HepG2 (cell line): ENCODE results near the gene KIF24. TPM values are rescaled to one million over a fixed set of nuclear protein-coding genes. Genes with fewer than 3 reads are reported as not detected.

Experiments
- ATAC-seq: fragments of 200-7000 bp; cut with Tn5 transposase; 3 replicates; pipeline ENCODE4 v1.9.1; 2020; ENCODE audit warnings: mild to moderate bottlenecking, moderate library complexity
- BruUV-seq: library from RNA; stranded (reverse); fragments of 400-500 nt; replicated peaks from 2 replicates; lab custom pipeline; 2021; lab: Mats Ljungman, UMichigan
- CTCF ChIA-PET: fragments of 300-600 bp; formaldehyde crosslinking; extraction: SDS; loops from one replicate; lab custom pipeline; 2021; ENCODE audit warnings: low total read pairs, inconsistent platforms, low intra/inter-chr PET ratio; lab: Yijun Ruan, JAX
- POLR2A ChIA-PET: fragments of 350-600 bp; sonication (Branson Sonifier 250); formaldehyde crosslinking; loops from one replicate; lab custom pipeline; 2020; ENCODE audit warnings: antibody characterized with exemption, inconsistent platforms; lab: Yijun Ruan, JAX
- DNase-seq: peaks from one replicate; pipeline ENCODE4 v3.0.0-alpha.2; 2015; ENCODE audit warnings: low spot score
- FAIRE-seq: peaks from 3 replicates; lab custom pipeline; 2011; peaks lifted over from hg19 to GRCh38; lab: Jason Lieb, UNC
- H2AFZ ChIP-seq: one replicate; pipeline ENCODE4 v1.6.1; 2011; ENCODE audit warnings: low read length, inconsistent platforms
- H3K27ac ChIP-seq: fragments of 300-600 bp; 3 replicates; pipeline ENCODE4 v1.8.0; 2011; ENCODE audit warnings: mixed run types, mild to moderate bottlenecking, mixed read lengths, low read length, inconsistent platforms; ENCODE audit not compliant: insufficient read depth; ENCODE audit errors: extremely low read length
- H3K27me3 ChIP-seq, 2 experiments: fragments of 200-600 bp in 1 of 2; 2 replicates in 1 of 2; 3 replicates in 1 of 2; pipeline versions ENCODE4 v1.6.0 to v1.8.0; 2011; ENCODE audit warnings: low read length in 2 of 2, mild to moderate bottlenecking in 2 of 2, moderate library complexity in 2 of 2, inconsistent platforms in 1 of 2; ENCODE audit not compliant: insufficient read depth in 2 of 2, control insufficient read depth in 1 of 2
- H3K36me3 ChIP-seq, 2 experiments: fragments of 200-600 bp in 1 of 2; replicated peaks in 1 of 2; 2 replicates in 1 of 2; 3 replicates in 1 of 2; pipeline versions ENCODE4 v1.5.1 to v1.8.0; 2011; ENCODE audit warnings: low read length in 2 of 2, inconsistent platforms in 1 of 2; ENCODE audit not compliant: insufficient read depth in 2 of 2, control insufficient read depth in 1 of 2
- H3K4me1 ChIP-seq: 2 replicates; pipeline ENCODE4 v1.5.1; 2012; ENCODE audit warnings: low read length, inconsistent platforms; ENCODE audit not compliant: insufficient read depth
- H3K4me2 ChIP-seq: 2 replicates; pipeline ENCODE4 v1.6.0; 2011; ENCODE audit warnings: low read depth, low read length, inconsistent platforms
- H3K4me3 ChIP-seq, 3 experiments: fragments of 200-600 bp in 1 of 3; sonication (generic), shearing (Covaris generic) in 1 of 3; replicated peaks in 1 of 3; 2 replicates each; pipeline ENCODE4 v1.5.1; 2011 to 2016; ENCODE audit warnings: low read length in 3 of 3, inconsistent platforms in 2 of 3, low read depth in 2 of 3, mild to moderate bottlenecking in 2 of 3, control low read depth in 1 of 3, mixed read lengths in 1 of 3; ENCODE audit not compliant: insufficient read depth in 1 of 3
- H3K79me2 ChIP-seq: one replicate; pipeline ENCODE4 v1.6.1; 2011; ENCODE audit warnings: low read length, inconsistent platforms; ENCODE audit not compliant: insufficient read depth
- H3K9ac ChIP-seq: 2 replicates; pipeline ENCODE4 v1.6.0; 2011; ENCODE audit warnings: mild to moderate bottlenecking, low read depth, low read length, inconsistent platforms; ENCODE audit not compliant: insufficient read depth
- H3K9me3 ChIP-seq: 2 replicates; pipeline ENCODE4 v1.5.1; 2012; ENCODE audit warnings: mild to moderate bottlenecking, low read length
- H4K20me1 ChIP-seq: 2 replicates; pipeline ENCODE4 v1.6.0; 2011; ENCODE audit warnings: inconsistent platforms, mild to moderate bottlenecking, low read length, moderate library complexity; ENCODE audit not compliant: insufficient read depth
- ATRX ChIP-seq: sonication (generic); formaldehyde crosslinking; IDR thresholded peaks from 2 replicates; pipeline ENCODE4 v1.4.0; 2020; ENCODE audit warnings: missing genetic modification reagents, borderline replicate concordance
- BCL6 ChIP-seq: IDR thresholded peaks from 2 replicates; pipeline ENCODE4 v1.6.1; 2016; ENCODE audit warnings: missing genetic modification reagents, missing compliant biosample characterization
- EHMT2 ChIP-seq: fragments of 200-600 bp; sonication (generic); IDR thresholded peaks from 2 replicates; pipeline ENCODE4 v1.7.0; 2017; ENCODE audit warnings: antibody characterized with exemption, low read depth, low read length, borderline replicate concordance
- HCFC1 ChIP-seq: fragments of 150-350 bp; IDR thresholded peaks from 2 replicates; pipeline ENCODE4 v1.6.1; 2014; ENCODE audit warnings: low read depth, low read length
- KDM1A ChIP-seq: IDR thresholded peaks from 2 replicates; pipeline ENCODE4 v1.6.1; 2016; ENCODE audit warnings: missing compliant biosample characterization
- SMYD3 ChIP-seq: sonication (generic); formaldehyde crosslinking; IDR thresholded peaks from 2 replicates; pipeline ENCODE4 v1.8.1; 2023; ENCODE audit warnings: mild to moderate bottlenecking, missing genetic modification reagents
- YEATS4 ChIP-seq: sonication (generic); formaldehyde crosslinking; IDR thresholded peaks from 2 replicates; pipeline ENCODE4 v1.4.0; 2020; ENCODE audit warnings: missing genetic modification reagents, borderline replicate concordance
- ZBTB46 ChIP-seq: sonication (generic); formaldehyde crosslinking; IDR thresholded peaks from 2 replicates; pipeline ENCODE4 v1.4.0; 2020; ENCODE audit warnings: mild to moderate bottlenecking, missing genetic modification reagents, borderline replicate concordance
- ZHX1 ChIP-seq: sonication (generic); formaldehyde crosslinking; IDR thresholded peaks from 2 replicates; pipeline ENCODE4 v1.8.1; 2022; ENCODE audit warnings: low read depth, mild to moderate bottlenecking, missing genetic modification reagents
- ZSCAN29 ChIP-seq: sonication (generic); formaldehyde crosslinking; conservative IDR thresholded peaks from 2 replicates; pipeline ENCODE4 v1.4.0; 2020; ENCODE audit warnings: mild to moderate bottlenecking, missing genetic modification reagents
- whole genome bisulfite sequencing: methylation state at CpG from one replicate; pipeline ENCODE4 v1.1.6; 2017; ENCODE audit warnings: low lambda C conversion rate; 5-methylcytosine and 5-hydroxymethylcytosine counted together
- in situ Hi-C: cut with HindIII; loops from 2 replicates; pipeline ENCODE4 v1.10.0; 2017; ENCODE audit warnings: low pct_unique_long_range_greater_than_20kb; ENCODE audit not compliant: extremely low pct_ligation_motif_present
- intact Hi-C: fragments of 100-400 bp; cut with micrococcal nuclease; formaldehyde crosslinking; loops from one replicate; pipeline ENCODE4 v1.10.0; 2022; ENCODE audit not compliant: unreplicated experiment
- polyA plus RNA-seq, 8 experiments: library from polyadenylated mRNA; depleted of rRNA in 3 of 8; stranded (reverse) in 7 of 8; unstranded in 1 of 8; fragments of >200 nt; fragmentation: Illumina TruSeq in 4 of 8; extraction: Trizol in 4 of 8; gene quantifications; 2 replicates each; pipeline versions ENCODE4 v1.2.1 to v1.2.3, GENCODE V29; 2011 to 2016; ENCODE audit warnings: low read depth in 4 of 8, missing spikeins in 1 of 8, mixed read lengths in 1 of 8; ENCODE audit not compliant: insufficient read depth in 1 of 8
- total RNA-seq, 5 experiments: library from RNA; depleted of rRNA; stranded (reverse); fragments of >200 nt; fragmentation: Illumina TruSeq; extraction: Trizol; gene quantifications; 2 replicates each; pipeline ENCODE4 v1.2.3, GENCODE V29; 2016; ENCODE audit warnings: low read depth in 1 of 5
- TF ChIP-seq, protein P1 (sequence below): sonication (generic); formaldehyde crosslinking; IDR thresholded peaks from 2 replicates; pipeline ENCODE4 v1.8.0; 2023; ENCODE audit warnings: mild to moderate bottlenecking, missing genetic modification reagents
- TF ChIP-seq, protein P2 (sequence below): sonication (generic); formaldehyde crosslinking; IDR thresholded peaks from 2 replicates; pipeline ENCODE4 v1.5.0; 2020; ENCODE audit warnings: missing genetic modification reagents
- TF ChIP-seq, protein P3 (sequence below): sonication (generic); formaldehyde crosslinking; IDR thresholded peaks from 2 replicates; pipeline ENCODE4 v1.4.0; 2020; ENCODE audit warnings: missing genetic modification reagents, borderline replicate concordance

KIF24 gene
- total and polyA plus RNA-seq, 2 of the 13 experiments (the other 11 are each of a cell fraction or from before 2014, with no cell fraction given), result 1.1 to 3.0 TPM

GRCh38 chr9:34282096-34282495, 47.0 kb downstream of the KIF24 start:
- no peaks in the 10 kb centered on the region for H3K9me3 ChIP-seq
- peaks cover 0 to 4% of the 10 kb centered on the region in 2 experiments; a peak in 1 of 5 replicates for H3K36me3 ChIP-seq
- WGBS, result 100% methylated on average over 1 of the region's 1 CpG
- H3K4me2 ChIP-seq, result no peak overlapping the region
- H4K20me1 ChIP-seq, result no peaks in the 10 kb centered on the region
- H3K4me1 ChIP-seq, result no peaks in the 10 kb centered on the region
- POLR2A ChIA-PET, result interaction anchor here (0.8 kb wide), 1 partner anchor 155 kb away, joined by 3 read pairs; the partner anchor contains the start of gene DCAF12
- no peak for ATAC-seq
- in situ Hi-C loops, result no loop called here
- no peaks in the 10 kb centered on the region for H3K79me2 ChIP-seq
- no peak overlapping the region for H3K9ac ChIP-seq
- no peaks in the 10 kb centered on the region for H3K27me3 ChIP-seq
- CTCF ChIA-PET, result no interaction called here
- TF ChIP-seq, protein P1, sequence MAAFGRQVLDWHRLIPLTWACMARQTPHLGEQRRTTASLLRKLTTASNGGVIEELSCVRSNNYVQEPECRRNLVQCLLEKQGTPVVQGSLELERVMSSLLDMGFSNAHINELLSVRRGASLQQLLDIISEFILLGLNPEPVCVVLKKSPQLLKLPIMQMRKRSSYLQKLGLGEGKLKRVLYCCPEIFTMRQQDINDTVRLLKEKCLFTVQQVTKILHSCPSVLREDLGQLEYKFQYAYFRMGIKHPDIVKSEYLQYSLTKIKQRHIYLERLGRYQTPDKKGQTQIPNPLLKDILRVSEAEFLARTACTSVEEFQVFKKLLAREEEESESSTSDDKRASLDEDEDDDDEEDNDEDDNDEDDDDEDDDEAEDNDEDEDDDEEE (CRISPR knock-in tag), result no peak
- TF ChIP-seq KDM1A (CRISPR knock-in tag) (no peak), ATRX (CRISPR knock-in tag) (no peak), ZBTB46 (CRISPR knock-in tag) (no peak), SMYD3 (CRISPR knock-in tag) (no peak), HCFC1 (no peak), BCL6 (CRISPR knock-in tag) (no peak), ZHX1 (CRISPR knock-in tag) (no peak), ZSCAN29 (CRISPR knock-in tag) (no peak), YEATS4 (no peak), EHMT2 (no peak)
- TF ChIP-seq, protein P2, sequence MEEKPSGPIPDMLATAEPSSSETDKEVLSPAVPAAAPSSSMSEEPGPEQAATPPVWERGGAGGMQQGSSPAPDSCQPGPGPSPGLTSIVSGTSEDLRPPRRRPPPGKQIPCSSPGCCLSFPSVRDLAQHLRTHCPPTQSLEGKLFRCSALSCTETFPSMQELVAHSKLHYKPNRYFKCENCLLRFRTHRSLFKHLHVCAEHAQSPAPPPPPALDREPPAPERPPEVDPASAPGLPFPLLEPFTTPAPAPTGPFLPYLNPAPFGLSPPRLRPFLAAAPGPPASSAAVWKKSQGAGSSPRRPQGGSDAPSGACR, result no peak
- TF ChIP-seq, protein P3, sequence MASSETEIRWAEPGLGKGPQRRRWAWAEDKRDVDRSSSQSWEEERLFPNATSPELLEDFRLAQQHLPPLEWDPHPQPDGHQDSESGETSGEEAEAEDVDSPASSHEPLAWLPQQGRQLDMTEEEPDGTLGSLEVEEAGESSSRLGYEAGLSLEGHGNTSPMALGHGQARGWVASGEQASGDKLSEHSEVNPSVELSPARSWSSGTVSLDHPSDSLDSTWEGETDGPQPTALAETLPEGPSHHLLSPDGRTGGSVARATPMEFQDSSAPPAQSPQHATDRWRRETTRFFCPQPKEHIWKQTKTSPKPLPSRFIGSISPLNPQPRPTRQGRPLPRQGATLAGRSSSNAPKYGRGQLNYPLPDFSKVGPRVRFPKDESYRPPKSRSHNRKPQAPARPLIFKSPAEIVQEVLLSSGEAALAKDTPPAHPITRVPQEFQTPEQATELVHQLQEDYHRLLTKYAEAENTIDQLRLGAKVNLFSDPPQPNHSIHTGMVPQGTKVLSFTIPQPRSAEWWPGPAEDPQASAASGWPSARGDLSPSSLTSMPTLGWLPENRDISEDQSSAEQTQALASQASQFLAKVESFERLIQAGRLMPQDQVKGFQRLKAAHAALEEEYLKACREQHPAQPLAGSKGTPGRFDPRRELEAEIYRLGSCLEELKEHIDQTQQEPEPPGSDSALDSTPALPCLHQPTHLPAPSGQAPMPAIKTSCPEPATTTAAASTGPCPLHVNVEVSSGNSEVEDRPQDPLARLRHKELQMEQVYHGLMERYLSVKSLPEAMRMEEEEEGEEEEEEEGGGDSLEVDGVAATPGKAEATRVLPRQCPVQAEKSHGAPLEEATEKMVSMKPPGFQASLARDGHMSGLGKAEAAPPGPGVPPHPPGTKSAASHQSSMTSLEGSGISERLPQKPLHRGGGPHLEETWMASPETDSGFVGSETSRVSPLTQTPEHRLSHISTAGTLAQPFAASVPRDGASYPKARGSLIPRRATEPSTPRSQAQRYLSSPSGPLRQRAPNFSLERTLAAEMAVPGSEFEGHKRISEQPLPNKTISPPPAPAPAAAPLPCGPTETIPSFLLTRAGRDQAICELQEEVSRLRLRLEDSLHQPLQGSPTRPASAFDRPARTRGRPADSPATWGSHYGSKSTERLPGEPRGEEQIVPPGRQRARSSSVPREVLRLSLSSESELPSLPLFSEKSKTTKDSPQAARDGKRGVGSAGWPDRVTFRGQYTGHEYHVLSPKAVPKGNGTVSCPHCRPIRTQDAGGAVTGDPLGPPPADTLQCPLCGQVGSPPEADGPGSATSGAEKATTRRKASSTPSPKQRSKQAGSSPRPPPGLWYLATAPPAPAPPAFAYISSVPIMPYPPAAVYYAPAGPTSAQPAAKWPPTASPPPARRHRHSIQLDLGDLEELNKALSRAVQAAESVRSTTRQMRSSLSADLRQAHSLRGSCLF (CRISPR knock-in tag), result no peak
- intact Hi-C loops, result no loop called here
- no peak for DNase-seq
- BruUV-seq, result no TSS peak
- H3K27ac ChIP-seq, result no peak overlapping the region
- no peak overlapping the region for H2AFZ ChIP-seq
- no peak overlapping the region for H3K4me3 ChIP-seq
- no peak for FAIRE-seq
